ENCODE data around the gene PLXND1. TPM values are rescaled to one million over a fixed set of nuclear protein-coding genes. Genes with fewer than 3 reads are reported as not detected.

Gene PLXND1
- total RNA-seq, 1 donor from 2014 or later = 233 TPM

- Histone ChIP-seq H3K4me1 (peaks cover 94% of the 10 kb centered on the region), H3K4me3 (no peak overlapping the region), H3K27ac (peak overlapping the region; percentile 99), H3K36me3 (no peaks in the 10 kb centered on the region), H3K27me3 (ENCODE audit: low read depth) (no peaks in the 10 kb centered on the region), H3K9me3 (no peaks in the 10 kb centered on the region)
- no peak for ATAC-seq
- intact Hi-C loops (cut with DNase I) = no loop called here
- DNase-seq = no peak
- no peak for TF ChIP-seq CTCF (IDR thresholded peaks at IDR 0.05)
Measured at GRCh38 chr3:129622933-129623332, 16.5 kb upstream of the PLXND1 start.

GRCh38 chr3:129622226-129622874 is 15.9 kb upstream of the PLXND1 start:
- Histone ChIP-seq H3K36me3 (no peaks in the 10 kb centered on the region), H3K4me3 (no peak overlapping the region), H3K4me1 (peaks cover 94% of the 10 kb centered on the region), H3K9me3 (no peaks in the 10 kb centered on the region), H3K27ac (peak overlapping the region; percentile 99), H3K27me3 (ENCODE audit: low read depth) (no peaks in the 10 kb centered on the region)
- DNase-seq = peak; percentile 46
- no peak for ATAC-seq
- TF ChIP-seq CTCF (IDR thresholded peaks at IDR 0.05) = no peak
- intact Hi-C loops (cut with DNase I) = no loop called here

- Histone ChIP-seq H3K4me1 (peaks cover 95% of the 10 kb centered on the region), H3K4me3 (no peak overlapping the region), H3K36me3 (no peaks in the 10 kb centered on the region), H3K27me3 (ENCODE audit: low read depth) (no peaks in the 10 kb centered on the region), H3K27ac (peak overlapping the region; percentile 99), H3K9me3 (no peaks in the 10 kb centered on the region)
- DNase-seq = no peak
- TF ChIP-seq CTCF (IDR thresholded peaks at IDR 0.05) = no peak
- ATAC-seq = no peak
- intact Hi-C loops (cut with DNase I) = no loop called here
Measured at GRCh38 chr3:129621626-129622225, 15.2 kb upstream of the PLXND1 start.

- no peak for TF ChIP-seq CTCF (IDR thresholded peaks at IDR 0.05)
- Histone ChIP-seq H3K36me3 (no peaks in the 10 kb centered on the region), H3K4me1 (peaks cover 95% of the 10 kb centered on the region), H3K9me3 (no peaks in the 10 kb centered on the region), H3K4me3 (no peak overlapping the region), H3K27ac (peak overlapping the region; percentile 99), H3K27me3 (ENCODE audit: low read depth) (no peaks in the 10 kb centered on the region)
- peak; percentile 45 for DNase-seq
- ATAC-seq = no peak
- intact Hi-C loops (cut with DNase I) = no loop called here
Measured at GRCh38 chr3:129620828-129621559, 14.5 kb upstream of the PLXND1 start.

GRCh38 chr3:129619726-129620162 is 13.3 kb upstream of the PLXND1 start:
- Histone ChIP-seq H3K4me1 (peaks cover 95% of the 10 kb centered on the region), H3K4me3 (no peak overlapping the region), H3K27ac (peak overlapping the region; percentile 77), H3K36me3 (no peaks in the 10 kb centered on the region), H3K27me3 (ENCODE audit: low read depth) (no peaks in the 10 kb centered on the region), H3K9me3 (no peaks in the 10 kb centered on the region)
- ATAC-seq (no peak), DNase-seq (peak; percentile 49)
- intact Hi-C loops (cut with DNase I) = no loop called here
- no peak for TF ChIP-seq CTCF (IDR thresholded peaks at IDR 0.05)

Measured in lower lobe of right lung (tissue), 2 donors.